Keratinocyte (primary cell): Measurements from ENCODE around the gene INTS1.

Experiments
- EZH2 ChIP-seq: IDR thresholded peaks from one replicate; pipeline ENCODE4 v1.6.1; 2012; ENCODE audit warnings: inconsistent platforms, mild to moderate bottlenecking, low read length, moderate library complexity
- TF ChIP-seq, protein P1 (sequence below), 3 experiments: IDR thresholded peaks in 1 of 3; conservative IDR thresholded peaks in 1 of 3; optimal IDR thresholded peaks in 1 of 3; 2 replicates in 2 of 3; 3 replicates in 1 of 3; pipeline versions ENCODE3 to v1.5.1; 2011; ENCODE audit warnings: low read length in 3 of 3, mild to moderate bottlenecking in 3 of 3, moderate library complexity in 2 of 3, control low read depth in 1 of 3, inconsistent platforms in 1 of 3; ENCODE audit not compliant: insufficient read depth in 2 of 3; ENCODE audit errors: extremely low read depth in 1 of 3

DNA sequence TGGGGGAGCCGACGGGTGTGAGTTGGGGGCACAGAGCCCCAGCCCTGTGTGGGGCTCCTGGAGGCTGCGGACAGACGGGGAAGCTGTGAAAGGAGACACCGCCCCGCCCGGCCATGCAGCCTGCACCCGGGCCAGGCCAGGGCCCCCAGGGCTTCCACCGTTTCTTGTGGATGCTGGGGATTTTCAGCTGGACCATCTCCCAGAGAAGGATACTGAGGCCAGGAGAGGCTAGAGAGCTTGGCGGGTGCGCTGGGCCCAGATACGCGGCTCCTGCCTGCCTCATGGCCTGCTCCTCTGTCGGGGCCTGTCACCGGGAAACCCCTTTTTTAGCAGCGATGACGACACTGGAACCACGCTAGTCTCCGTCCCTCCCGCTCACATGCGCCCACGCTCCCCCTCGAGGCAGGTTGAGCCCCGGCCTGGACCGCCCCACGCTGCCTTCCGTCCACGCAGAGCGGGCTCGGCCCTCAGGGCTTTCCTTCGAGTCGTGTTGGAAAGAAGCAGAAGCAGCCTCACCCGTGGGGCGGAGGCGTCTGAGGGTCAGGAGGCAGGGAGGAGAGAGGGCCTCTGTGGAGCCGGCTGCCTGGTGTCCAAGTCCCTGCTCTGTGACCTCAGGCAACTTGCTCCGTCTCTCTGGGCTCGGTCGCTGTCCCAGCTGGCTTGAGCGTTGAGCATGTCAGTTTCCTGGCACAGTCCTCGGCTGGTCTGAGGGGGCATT, 40.1 kb upstream of the INTS1 start:
- TF ChIP-seq, protein P1, sequence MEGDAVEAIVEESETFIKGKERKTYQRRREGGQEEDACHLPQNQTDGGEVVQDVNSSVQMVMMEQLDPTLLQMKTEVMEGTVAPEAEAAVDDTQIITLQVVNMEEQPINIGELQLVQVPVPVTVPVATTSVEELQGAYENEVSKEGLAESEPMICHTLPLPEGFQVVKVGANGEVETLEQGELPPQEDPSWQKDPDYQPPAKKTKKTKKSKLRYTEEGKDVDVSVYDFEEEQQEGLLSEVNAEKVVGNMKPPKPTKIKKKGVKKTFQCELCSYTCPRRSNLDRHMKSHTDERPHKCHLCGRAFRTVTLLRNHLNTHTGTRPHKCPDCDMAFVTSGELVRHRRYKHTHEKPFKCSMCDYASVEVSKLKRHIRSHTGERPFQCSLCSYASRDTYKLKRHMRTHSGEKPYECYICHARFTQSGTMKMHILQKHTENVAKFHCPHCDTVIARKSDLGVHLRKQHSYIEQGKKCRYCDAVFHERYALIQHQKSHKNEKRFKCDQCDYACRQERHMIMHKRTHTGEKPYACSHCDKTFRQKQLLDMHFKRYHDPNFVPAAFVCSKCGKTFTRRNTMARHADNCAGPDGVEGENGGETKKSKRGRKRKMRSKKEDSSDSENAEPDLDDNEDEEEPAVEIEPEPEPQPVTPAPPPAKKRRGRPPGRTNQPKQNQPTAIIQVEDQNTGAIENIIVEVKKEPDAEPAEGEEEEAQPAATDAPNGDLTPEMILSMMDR (optimal IDR thresholded peaks at IDR 0.05 in 1 of 3, IDR thresholded peaks at IDR 0.05 in 1 of 3, conservative IDR thresholded peaks at IDR 0.05 in 1 of 3; ENCODE audit: extremely low read depth in 1 of 3, insufficient read depth in 2 of 3, low read length in 3 of 3), result no peak
- no peak for TF ChIP-seq EZH2
